Stimulated activated CD4-positive, alpha-beta T cell treated with anti-CD3 and anti-CD28 coated beads, Interleukin-12 subunit alpha, Interleukin-12 subunit beta, amount 100 ng/mL, for 4 hours (primary cell): ENCODE data around the gene COL4A2.

Source experiments
- DNase-seq: peaks from one replicate; pipeline ENCODE4 v3.0.0-alpha.2; 2020

COL4A2 gene

DNA sequence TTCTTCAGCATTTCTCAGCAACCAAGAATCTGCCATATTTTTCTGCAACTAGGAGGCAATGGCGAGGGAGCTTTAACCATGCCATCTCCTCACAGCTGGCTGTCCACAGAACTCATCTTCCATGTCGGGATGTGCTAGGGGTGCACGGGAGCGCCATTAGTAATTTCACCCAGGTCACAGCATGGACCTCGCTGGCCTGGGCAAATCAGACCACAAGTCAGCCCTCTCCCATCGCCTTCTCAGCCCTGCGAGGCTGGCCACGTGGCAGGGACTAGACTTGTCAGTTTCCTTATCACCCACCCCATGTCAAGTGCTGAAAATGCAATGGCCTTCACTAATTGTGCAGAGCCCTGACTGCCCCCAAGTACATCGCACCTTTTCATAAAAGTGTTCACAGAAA is 15.8 kb upstream of the COL4A2 start:
- DNase-seq: no peak

DNA sequence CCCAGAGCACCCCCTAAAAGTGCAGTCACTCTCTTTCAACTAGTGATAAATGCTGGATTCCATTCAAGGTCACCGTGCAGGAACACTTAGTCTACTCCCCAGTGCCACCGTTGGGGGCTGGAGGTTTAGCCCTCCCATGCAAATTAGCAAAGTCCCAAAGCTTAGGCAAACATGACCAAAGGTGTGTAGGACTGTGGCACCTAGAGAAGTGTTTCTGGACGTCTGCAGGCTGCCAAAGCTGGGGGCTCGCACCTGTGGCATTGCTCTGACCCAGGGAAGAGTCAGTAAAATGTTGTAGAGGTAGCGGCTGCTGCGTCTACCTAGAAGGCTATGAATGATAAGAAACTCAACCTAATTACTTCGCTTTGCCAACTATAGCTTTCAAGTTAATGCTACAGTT is 14.0 kb upstream of the COL4A2 start:
- no peak for DNase-seq

GRCh38 chr13:110293649-110294048 is 13.4 kb upstream of the COL4A2 start:
- no peak for DNase-seq

GRCh38 chr13:110294146-110294545 is 12.9 kb upstream of the COL4A2 start:
- DNase-seq: no peak

DNA sequence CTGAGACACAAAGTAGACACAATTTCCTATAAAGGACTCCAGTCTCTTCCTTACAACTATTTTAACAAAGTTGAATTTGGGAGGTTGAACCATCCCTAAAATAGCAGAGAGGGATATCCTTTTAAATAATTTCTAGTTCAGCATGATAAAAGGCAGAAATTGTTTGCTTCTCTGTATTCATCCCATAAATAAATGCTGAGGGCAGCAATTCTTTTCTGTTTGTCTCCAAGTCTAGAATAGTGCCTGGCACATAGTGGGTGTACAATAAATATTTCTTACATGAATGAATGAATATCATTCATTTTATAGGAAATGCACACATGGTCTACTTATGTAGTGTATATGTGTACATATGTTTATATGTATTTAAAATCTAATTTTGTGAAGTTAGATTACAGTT is 12.5 kb upstream of the COL4A2 start:
- no peak for DNase-seq

- no peak for DNase-seq
Measured at GRCh38 chr13:110297011-110297410, 10.1 kb upstream of the COL4A2 start.

GRCh38 chr13:110297766-110298504 is 9.1 kb upstream of the COL4A2 start:
- no peak for DNase-seq

- DNase-seq: no peak
Measured at GRCh38 chr13:110298505-110299282, 8.4 kb upstream of the COL4A2 start.

GRCh38 chr13:110299283-110299840 is 7.7 kb upstream of the COL4A2 start:
- no peak for DNase-seq

- DNase-seq: no peak
Measured at GRCh38 chr13:110300090-110300815, 6.8 kb upstream of the COL4A2 start.

GRCh38 chr13:110301083-110301482 is 6.0 kb upstream of the COL4A2 start:
- DNase-seq: no peak

- no peak for DNase-seq
Measured at GRCh38 chr13:110301606-110302553, 5.2 kb upstream of the COL4A2 start.

DNA sequence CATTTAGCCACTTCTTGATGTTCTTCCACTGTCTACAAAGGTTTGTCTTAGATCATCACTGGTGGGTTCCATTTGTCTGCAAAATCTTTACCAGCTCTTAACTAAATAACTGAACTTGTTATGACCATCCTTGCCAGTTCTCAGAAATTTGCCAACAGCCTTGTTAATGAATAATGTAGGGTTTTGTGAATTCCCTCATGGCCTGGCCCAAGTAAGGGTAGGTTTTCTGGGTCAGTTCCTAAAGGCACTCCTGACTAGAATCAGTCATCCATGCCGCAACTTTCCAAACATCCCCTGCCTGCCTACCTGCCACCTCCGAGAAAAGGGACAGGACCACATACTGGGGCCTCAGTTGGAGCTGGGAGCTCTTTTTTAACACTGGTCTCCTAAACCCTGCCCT is 4.1 kb upstream of the COL4A2 start:
- no peak for DNase-seq

DNA sequence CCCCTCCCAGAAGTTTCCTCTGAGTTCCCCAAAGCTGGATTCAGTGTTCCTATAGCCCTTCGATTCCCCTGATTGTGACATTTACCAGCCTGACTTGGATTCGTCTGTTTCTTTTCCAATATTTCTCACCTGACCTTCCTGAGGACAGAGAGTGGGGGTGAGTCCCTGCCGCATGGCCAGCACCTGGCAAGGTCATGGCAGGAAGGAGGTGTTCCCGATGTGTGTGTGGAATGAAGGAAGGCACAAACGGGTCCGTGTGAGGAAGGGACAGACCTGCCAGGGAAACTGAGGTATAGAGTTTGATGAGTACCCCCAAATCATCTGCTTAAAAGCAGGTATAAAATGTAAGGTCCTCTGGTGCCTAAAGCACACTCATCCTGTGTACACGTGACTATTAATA is 3.4 kb upstream of the COL4A2 start:
- DNase-seq: no peak

DNA sequence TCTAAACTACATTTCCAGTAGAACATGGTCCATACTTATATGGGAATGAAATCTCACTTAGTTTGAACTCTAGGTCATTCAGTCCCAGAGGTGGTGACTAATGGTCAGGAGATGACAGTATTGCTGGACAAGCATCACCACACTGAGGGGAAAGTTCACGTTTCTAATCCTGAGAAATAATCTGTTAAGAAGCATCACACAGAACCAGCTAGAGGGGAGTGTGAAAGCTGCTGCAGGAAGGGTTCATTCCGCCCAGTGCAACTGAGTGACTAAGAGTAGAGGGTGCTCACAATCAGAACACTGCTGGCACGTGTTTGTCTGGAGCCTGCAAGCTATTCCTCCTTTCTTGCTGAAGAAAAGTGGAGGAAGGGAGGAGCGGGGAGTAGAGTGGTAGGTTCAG is 2.8 kb upstream of the COL4A2 start:
- DNase-seq: no peak

GRCh38 chr13:110305001-110305400 is 2.1 kb upstream of the COL4A2 start:
- DNase-seq: no peak

DNA sequence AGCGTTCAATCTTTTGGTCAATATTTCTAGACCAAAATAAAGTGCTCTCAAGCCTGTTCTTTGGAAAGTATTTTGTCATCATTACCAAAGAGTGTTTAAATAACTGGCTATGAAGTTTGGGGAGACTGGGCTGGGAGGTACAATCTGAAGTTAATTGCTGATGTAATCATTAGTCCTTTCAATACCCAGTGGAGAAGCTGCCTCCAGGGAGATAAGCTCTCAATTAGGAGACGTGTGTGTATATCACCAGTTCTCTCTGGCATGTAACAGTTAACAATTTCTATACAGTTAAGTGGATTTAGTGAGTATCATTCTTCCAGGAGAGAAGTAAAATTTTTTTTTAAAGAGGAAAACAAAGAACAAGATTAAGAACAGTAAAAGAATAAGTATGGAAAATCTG is 1.5 kb upstream of the COL4A2 start:
- no peak for DNase-seq

GRCh38 chr13:110305949-110306339 is 1.1 kb upstream of the COL4A2 start:
- no peak for DNase-seq

DNA sequence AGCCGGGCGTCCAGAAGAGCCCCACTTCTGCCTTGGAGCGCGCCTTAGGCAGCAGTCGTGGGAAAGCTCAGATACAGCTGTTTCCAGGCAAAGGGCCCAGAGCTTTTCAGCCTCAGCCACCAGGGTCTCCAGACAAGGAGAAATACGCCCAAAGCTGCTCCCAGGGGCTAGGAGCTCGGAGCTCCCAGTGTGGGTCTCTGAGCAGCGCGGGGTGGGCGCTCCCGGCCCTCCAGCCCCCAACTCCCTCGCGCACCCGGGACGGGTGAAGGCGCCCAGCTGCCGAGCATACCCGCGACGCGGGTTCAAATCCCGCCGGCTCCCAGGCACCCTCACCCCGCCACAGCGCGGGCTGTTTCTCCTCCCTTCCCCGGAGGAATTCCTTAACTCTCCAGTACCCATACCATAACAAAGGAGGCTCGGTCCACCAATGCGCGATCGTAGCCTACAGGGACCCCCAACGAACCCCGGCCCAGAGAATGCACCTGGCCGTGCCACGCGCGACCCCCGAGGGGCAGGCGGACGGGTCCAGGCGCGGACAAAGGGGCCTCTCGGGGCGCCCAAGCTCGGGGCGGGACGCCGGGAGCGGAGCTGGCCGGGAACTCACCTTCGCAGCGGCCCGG is 634 bp upstream of the COL4A2 start:
- no peak for DNase-seq

GRCh38 chr13:110307767-110308655 is 927 bp downstream of the COL4A2 start:
- no peak for DNase-seq
